ENCODE measurements around the gene L3MBTL2.
"Not testable (repeated sequence)": the region's sequence is repeated elsewhere in the genome, so short reads cannot be mapped to it uniquely, and the experiment has no call there.

L3MBTL2 gene

DNA sequence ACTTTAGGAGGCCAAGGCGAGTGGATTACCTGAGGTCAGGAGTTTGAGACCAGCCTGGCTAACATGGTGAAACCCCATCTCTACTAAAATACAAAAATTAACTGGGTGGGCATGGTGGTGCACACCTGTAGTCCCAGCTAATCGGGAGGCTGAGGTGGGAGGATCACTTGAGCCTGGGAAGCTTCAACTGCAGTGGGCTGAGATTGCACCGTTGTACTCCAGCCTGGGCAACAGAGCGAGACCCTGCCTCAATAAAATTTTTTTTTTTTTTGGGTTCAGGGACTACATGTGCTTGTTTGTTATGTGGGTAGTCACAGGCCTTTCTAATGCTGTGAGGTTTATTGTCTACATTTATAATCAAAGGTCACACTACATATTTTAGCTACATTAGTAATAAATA lies 54.6 kb downstream of the L3MBTL2 start:
- H2BK5ac ChIP-seq (ENCODE audit: low read length); H3K4me3 ChIP-seq (ENCODE audit: low read length in 2 of 2); H3K9ac ChIP-seq (ENCODE audit: low read depth, low read length, poor library complexity); H2BK15ac ChIP-seq (ENCODE audit: low read length); H3K23ac ChIP-seq (ENCODE audit: low read depth, low read length, poor library complexity); H4K8ac ChIP-seq (ENCODE audit: low read depth, low read length); H3K4ac ChIP-seq (ENCODE audit: low read length); H4K91ac ChIP-seq (ENCODE audit: low read depth, low read length, poor library complexity); H2BK12ac ChIP-seq (ENCODE audit: low read length); H3K18ac ChIP-seq (ENCODE audit: low read length); H3K27ac ChIP-seq (replicated peaks; ENCODE audit: low read length); H2AFZ ChIP-seq (ENCODE audit: low read length); DNase-seq (ENCODE audit: low spot score); H2AK5ac ChIP-seq (ENCODE audit: low read depth, low read length); H3K9me3 ChIP-seq (replicated peaks in 1 of 2; ENCODE audit: control insufficient read depth in 2 of 2, insufficient read depth in 1 of 2, low read depth in 1 of 2, low read length in 2 of 2); H3K4me1 ChIP-seq (ENCODE audit: control insufficient read depth in 2 of 2, insufficient read depth in 1 of 2, low read depth in 1 of 2, low read length in 2 of 2); H3K14ac ChIP-seq (ENCODE audit: low read length); H3K27me3 ChIP-seq (ENCODE audit: control insufficient read depth in 3 of 3, insufficient read depth in 3 of 3, low read depth in 1 of 3, low read length in 3 of 3); H2BK120ac ChIP-seq (ENCODE audit: low read depth, low read length); H3K4me2 ChIP-seq (ENCODE audit: insufficient read depth, low read length, poor library complexity, severe bottlenecking): not testable (repeated sequence)
- H3K79me1 ChIP-seq (ENCODE audit: low read depth, low read length) = peaks cover 12% of the 10 kb centered on the region
- peaks cover 73 to 97% of the 10 kb centered on the region in 2 donors for H3K36me3 ChIP-seq (replicated peaks in 1 of 2; ENCODE audit: control insufficient read depth in 2 of 2, insufficient read depth in 2 of 2, low read length in 2 of 2)
- WGBS, 2 donors (ENCODE audit: extremely low coverage in 2 of 2, insufficient read length in 2 of 2, insufficient replicate concordance in 1 of 2) = no CpG with 5 or more reads among the region's 4 CpGs

- no peak overlapping the region for H3K27ac ChIP-seq (replicated peaks; ENCODE audit: low read length)
- H2BK120ac ChIP-seq (ENCODE audit: low read depth, low read length) = no peak overlapping the region
- no peak overlapping the region for H2AK5ac ChIP-seq (ENCODE audit: low read depth, low read length)
- H3K79me1 ChIP-seq (ENCODE audit: low read depth, low read length) = peaks cover 12% of the 10 kb centered on the region
- no peak overlapping the region for H3K18ac ChIP-seq (ENCODE audit: low read length)
- no peak overlapping the region for H3K23ac ChIP-seq (ENCODE audit: low read depth, low read length, poor library complexity)
- H3K4me2 ChIP-seq (ENCODE audit: insufficient read depth, low read length, poor library complexity, severe bottlenecking) = no peak overlapping the region
- no peak for DNase-seq (ENCODE audit: low spot score)
- H3K27me3 ChIP-seq (ENCODE audit: control insufficient read depth in 3 of 3, insufficient read depth in 3 of 3, low read depth in 1 of 3, low read length in 3 of 3) = no peaks in the 10 kb centered on the region
- H2BK15ac ChIP-seq (ENCODE audit: low read length) = no peak overlapping the region
- H4K8ac ChIP-seq (ENCODE audit: low read depth, low read length) = no peak overlapping the region
- H4K91ac ChIP-seq (ENCODE audit: low read depth, low read length, poor library complexity) = no peak overlapping the region
- H3K9me3 ChIP-seq (replicated peaks in 1 of 2; ENCODE audit: control insufficient read depth in 2 of 2, insufficient read depth in 1 of 2, low read depth in 1 of 2, low read length in 2 of 2) = peaks cover 0 to 3% of the 10 kb centered on the region in 2 donors
- H3K4me3 ChIP-seq (ENCODE audit: low read length in 2 of 2) = no peak overlapping the region
- H3K4ac ChIP-seq (ENCODE audit: low read length) = no peak overlapping the region
- H2BK5ac ChIP-seq (ENCODE audit: low read length) = no peak overlapping the region
- WGBS, 2 donors (ENCODE audit: extremely low coverage in 2 of 2, insufficient read length in 2 of 2, insufficient replicate concordance in 1 of 2) = no CpG with 5 or more reads among the region's 7 CpGs
- peaks cover 0 to 4% of the 10 kb centered on the region in 2 donors for H3K4me1 ChIP-seq (ENCODE audit: control insufficient read depth in 2 of 2, insufficient read depth in 1 of 2, low read depth in 1 of 2, low read length in 2 of 2)
- peaks cover 76 to 96% of the 10 kb centered on the region in 2 donors for H3K36me3 ChIP-seq (replicated peaks in 1 of 2; ENCODE audit: control insufficient read depth in 2 of 2, insufficient read depth in 2 of 2, low read length in 2 of 2)
- no peak overlapping the region for H2BK12ac ChIP-seq (ENCODE audit: low read length)
- H3K14ac ChIP-seq (ENCODE audit: low read length) = no peak overlapping the region
- no peak overlapping the region for H2AFZ ChIP-seq (ENCODE audit: low read length)
- no peak overlapping the region for H3K9ac ChIP-seq (ENCODE audit: low read depth, low read length, poor library complexity)
Measured at GRCh38 chr22:41260871-41261270, 55.8 kb downstream of the L3MBTL2 start.

DNA sequence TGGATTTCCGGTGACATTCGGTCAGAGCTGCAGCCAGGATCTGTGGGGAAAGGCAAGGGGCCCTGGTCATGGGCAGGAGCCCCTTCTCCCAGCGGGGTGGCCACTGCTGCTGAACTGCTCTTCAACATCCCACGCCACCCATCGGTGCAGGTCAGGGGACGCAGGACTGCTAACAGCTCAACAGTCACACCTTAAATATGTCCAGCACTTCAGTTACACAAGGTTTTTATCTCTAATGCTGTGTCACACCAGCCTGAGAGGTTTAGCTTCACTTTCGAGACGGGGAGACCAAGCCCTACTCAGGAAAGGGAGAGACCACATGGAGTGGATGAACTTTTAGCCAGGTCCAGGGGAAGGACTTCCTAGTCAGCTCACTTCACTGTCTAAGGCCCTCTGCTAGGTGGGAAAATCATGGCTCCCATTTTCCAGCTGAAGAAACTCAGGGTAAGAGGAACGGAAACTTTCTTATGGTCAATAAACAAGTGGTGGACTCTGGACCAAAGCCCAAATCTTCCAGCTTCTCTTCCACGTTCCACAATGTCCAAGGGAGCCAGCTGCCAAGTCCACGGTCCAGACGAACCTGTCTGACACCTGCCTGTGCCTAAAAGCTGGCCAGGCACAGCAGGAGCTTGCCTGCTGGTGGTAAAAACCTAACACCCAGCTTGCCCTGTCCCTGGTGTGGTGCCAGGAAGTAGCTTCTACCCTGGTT lies 56.6 kb downstream of the L3MBTL2 start:
- no peak overlapping the region for H4K91ac ChIP-seq (ENCODE audit: low read depth, low read length, poor library complexity)

GRCh38 chr22:41262250-41262765 lies 57.2 kb downstream of the L3MBTL2 start:
- Histone ChIP-seq H2BK15ac (ENCODE audit: low read length) (no peak overlapping the region), H3K23ac (ENCODE audit: low read depth, low read length, poor library complexity) (no peak overlapping the region), H2BK12ac (ENCODE audit: low read length) (no peak overlapping the region), H4K91ac (ENCODE audit: low read depth, low read length, poor library complexity) (no peak overlapping the region), H3K4me2 (ENCODE audit: insufficient read depth, low read length, poor library complexity, severe bottlenecking) (no peak overlapping the region), H3K9me3 (replicated peaks in 1 of 2; ENCODE audit: control insufficient read depth in 2 of 2, insufficient read depth in 1 of 2, low read depth in 1 of 2, low read length in 2 of 2) (peaks cover 0 to 3% of the 10 kb centered on the region in 2 donors), H3K27ac (replicated peaks; ENCODE audit: low read length) (no peak overlapping the region), H3K4me3 (ENCODE audit: low read length in 2 of 2) (peak overlapping the region in 1 of 2 donors; percentile 12), H4K8ac (ENCODE audit: low read depth, low read length) (no peak overlapping the region), H3K18ac (ENCODE audit: low read length) (no peak overlapping the region), H2AK5ac (ENCODE audit: low read depth, low read length) (no peak overlapping the region), H3K27me3 (ENCODE audit: control insufficient read depth in 3 of 3, insufficient read depth in 3 of 3, low read depth in 1 of 3, low read length in 3 of 3) (no peaks in the 10 kb centered on the region), H3K36me3 (replicated peaks in 1 of 2; ENCODE audit: control insufficient read depth in 2 of 2, insufficient read depth in 2 of 2, low read length in 2 of 2) (peaks cover 71 to 94% of the 10 kb centered on the region in 2 donors), H3K79me1 (ENCODE audit: low read depth, low read length) (peaks cover 12% of the 10 kb centered on the region), H3K4ac (ENCODE audit: low read length) (no peak overlapping the region), H2BK5ac (ENCODE audit: low read length) (no peak overlapping the region), H2AFZ (ENCODE audit: low read length) (no peak overlapping the region), H3K14ac (ENCODE audit: low read length) (no peak overlapping the region), H3K9ac (ENCODE audit: low read depth, low read length, poor library complexity) (peak overlapping the region; percentile 25), H3K4me1 (ENCODE audit: control insufficient read depth in 2 of 2, insufficient read depth in 1 of 2, low read depth in 1 of 2, low read length in 2 of 2) (peaks cover 0 to 2% of the 10 kb centered on the region in 2 donors), H2BK120ac (ENCODE audit: low read depth, low read length) (no peak overlapping the region)
- DNase-seq (ENCODE audit: low spot score) = no peak
- no CpG with 5 or more reads among the region's 15 CpGs for WGBS, 2 donors (ENCODE audit: extremely low coverage in 2 of 2, insufficient read length in 2 of 2, insufficient replicate concordance in 1 of 2)

More for the DNA sequence above, 56.6 kb downstream of the L3MBTL2 start:
- Histone ChIP-seq H3K4me3 (ENCODE audit: low read length in 2 of 2) (no peak overlapping the region), H2AK5ac (ENCODE audit: low read depth, low read length) (no peak overlapping the region), H2BK120ac (ENCODE audit: low read depth, low read length) (no peak overlapping the region), H2BK12ac (ENCODE audit: low read length) (no peak overlapping the region), H3K27ac (replicated peaks; ENCODE audit: low read length) (no peak overlapping the region), H2BK5ac (ENCODE audit: low read length) (no peak overlapping the region), H3K27me3 (ENCODE audit: control insufficient read depth in 3 of 3, insufficient read depth in 3 of 3, low read depth in 1 of 3, low read length in 3 of 3) (no peaks in the 10 kb centered on the region), H3K36me3 (replicated peaks in 1 of 2; ENCODE audit: control insufficient read depth in 2 of 2, insufficient read depth in 2 of 2, low read length in 2 of 2) (peaks cover 71 to 95% of the 10 kb centered on the region in 2 donors), H3K9me3 (replicated peaks in 1 of 2; ENCODE audit: control insufficient read depth in 2 of 2, insufficient read depth in 1 of 2, low read depth in 1 of 2, low read length in 2 of 2) (peaks cover 0 to 3% of the 10 kb centered on the region in 2 donors), H3K4ac (ENCODE audit: low read length) (no peak overlapping the region), H3K18ac (ENCODE audit: low read length) (no peak overlapping the region), H3K9ac (ENCODE audit: low read depth, low read length, poor library complexity) (no peak overlapping the region), H3K14ac (ENCODE audit: low read length) (no peak overlapping the region), H3K4me1 (ENCODE audit: control insufficient read depth in 2 of 2, insufficient read depth in 1 of 2, low read depth in 1 of 2, low read length in 2 of 2) (peaks cover 0 to 4% of the 10 kb centered on the region in 2 donors), H4K8ac (ENCODE audit: low read depth, low read length) (no peak overlapping the region), H2BK15ac (ENCODE audit: low read length) (no peak overlapping the region), H3K79me1 (ENCODE audit: low read depth, low read length) (peaks cover 12% of the 10 kb centered on the region), H3K4me2 (ENCODE audit: insufficient read depth, low read length, poor library complexity, severe bottlenecking) (no peak overlapping the region), H2AFZ (ENCODE audit: low read length) (no peak overlapping the region), H3K23ac (ENCODE audit: low read depth, low read length, poor library complexity) (no peak overlapping the region)
- WGBS, 2 donors (ENCODE audit: extremely low coverage in 2 of 2, insufficient read length in 2 of 2, insufficient replicate concordance in 1 of 2) = no CpG with 5 or more reads among the region's 12 CpGs
- no peak for DNase-seq (ENCODE audit: low spot score)

All from neuronal stem cell (in vitro differentiated cells).